Measurements from ENCODE around the gene SLC27A1. TPM values are rescaled to one million over a fixed set of nuclear protein-coding genes. Genes with fewer than 3 reads are reported as not detected.

The SLC27A1 gene
- total and polyA plus RNA-seq, 10 of the 15 experiments (the other 5 are each of a cell fraction or from before 2014, with no cell fraction given), result 0.11 to 2.3 (median 1.2) TPM

DNA sequence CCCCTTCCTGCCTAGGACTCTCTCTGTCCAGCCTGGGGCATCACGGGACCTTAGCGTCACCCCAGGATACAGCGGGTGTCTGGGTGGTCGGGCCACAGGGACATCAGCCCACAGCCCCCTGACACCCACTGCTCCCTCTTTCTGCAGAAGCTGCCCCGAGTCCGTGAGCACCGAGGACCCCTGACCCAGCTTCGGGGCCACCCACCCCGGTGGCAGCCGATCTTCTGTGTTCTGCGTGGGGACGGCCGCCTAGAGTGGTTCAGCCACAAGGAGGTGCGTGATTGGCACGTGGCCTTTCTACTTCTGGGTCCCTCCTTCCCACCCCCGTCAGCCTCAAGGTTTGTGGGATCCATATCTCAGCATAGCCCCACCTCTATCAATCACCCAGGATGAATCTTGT, 61.8 kb downstream of the SLC27A1 start:
- H4K20me1 ChIP-seq (ENCODE audit: control insufficient read depth, insufficient read depth), result no peaks in the 10 kb centered on the region
- CTCF ChIA-PET, result interaction anchor here (0.6 kb wide), 1 partner anchor 10 kb away, joined by 3 read pairs; no protein-coding TSS in a partner anchor
- no peak overlapping the region for H3K4me2 ChIP-seq (ENCODE audit: control insufficient read depth, insufficient read depth)
- no TSS peak for BruUV-seq (replicated peaks)
- no peak overlapping the region for H3K27ac ChIP-seq (ENCODE audit: control insufficient read depth, insufficient read depth)
- RAD21 ChIA-PET (ENCODE audit: unreplicated experiment), result no interaction called here
- ATAC-seq, result no peak
- no peaks in the 10 kb centered on the region for H3K79me2 ChIP-seq (ENCODE audit: control insufficient read depth, insufficient read depth, low read length)
- peaks cover 9% of the 10 kb centered on the region for H3K9me3 ChIP-seq (replicated peaks; ENCODE audit: control insufficient read depth, insufficient read depth, low read length)
- no peak for DNase-seq (ENCODE audit: low read depth, low spot score)
- intact Hi-C loops (cut with micrococcal nuclease; ENCODE audit: unreplicated experiment) (no loop called here), in situ Hi-C loops (cut with MboI) (no loop called here)
- H2AFZ ChIP-seq (ENCODE audit: control insufficient read depth, low read depth, low read length), result no peak overlapping the region
- no peak for FAIRE-seq
- no peak overlapping the region for H3K9ac ChIP-seq (ENCODE audit: control insufficient read depth, insufficient read depth, low read length)
- no peak overlapping the region for H3K4me3 ChIP-seq
- no peaks in the 10 kb centered on the region for H3K27me3 ChIP-seq (replicated peaks in 1 of 2; ENCODE audit: control insufficient read depth in 2 of 2, insufficient read depth in 2 of 2, low read length in 1 of 2)
- H3K36me3 ChIP-seq (ENCODE audit: control insufficient read depth in 2 of 2, insufficient read depth in 2 of 2, low read length in 1 of 2), result no peaks in the 10 kb centered on the region
- 92% methylated on average over 16 of the region's 16 CpGs for WGBS (ENCODE audit: insufficient coverage, insufficient replicate concordance, low lambda C conversion rate, missing lambda C conversion rate)
- POLR2A ChIA-PET, result interaction anchor here (0.6 kb wide), 1 partner anchor 318 kb away, joined by 3 read pairs; no protein-coding TSS in a partner anchor
- SMC1A ChIA-PET (ENCODE audit: uncharacterized antibody, unreplicated experiment), result no interaction called here
- H3K4me1 ChIP-seq (ENCODE audit: control insufficient read depth, insufficient read depth, low read length), result peaks cover 25% of the 10 kb centered on the region
- no peak for TF ChIP-seq CEBPB (IDR thresholded peaks at IDR 0.05; ENCODE audit: borderline replicate concordance in 1 of 2, low read depth in 2 of 2, low read length in 2 of 2)
- no peak for TF ChIP-seq TAF1 (IDR thresholded peaks at IDR 0.05; ENCODE audit: borderline replicate concordance, low read depth, low read length)
- TF ChIP-seq CHD2 (IDR thresholded peaks at IDR 0.05; ENCODE audit: borderline replicate concordance, low read depth, low read length), result no peak
- TF ChIP-seq, protein P1, sequence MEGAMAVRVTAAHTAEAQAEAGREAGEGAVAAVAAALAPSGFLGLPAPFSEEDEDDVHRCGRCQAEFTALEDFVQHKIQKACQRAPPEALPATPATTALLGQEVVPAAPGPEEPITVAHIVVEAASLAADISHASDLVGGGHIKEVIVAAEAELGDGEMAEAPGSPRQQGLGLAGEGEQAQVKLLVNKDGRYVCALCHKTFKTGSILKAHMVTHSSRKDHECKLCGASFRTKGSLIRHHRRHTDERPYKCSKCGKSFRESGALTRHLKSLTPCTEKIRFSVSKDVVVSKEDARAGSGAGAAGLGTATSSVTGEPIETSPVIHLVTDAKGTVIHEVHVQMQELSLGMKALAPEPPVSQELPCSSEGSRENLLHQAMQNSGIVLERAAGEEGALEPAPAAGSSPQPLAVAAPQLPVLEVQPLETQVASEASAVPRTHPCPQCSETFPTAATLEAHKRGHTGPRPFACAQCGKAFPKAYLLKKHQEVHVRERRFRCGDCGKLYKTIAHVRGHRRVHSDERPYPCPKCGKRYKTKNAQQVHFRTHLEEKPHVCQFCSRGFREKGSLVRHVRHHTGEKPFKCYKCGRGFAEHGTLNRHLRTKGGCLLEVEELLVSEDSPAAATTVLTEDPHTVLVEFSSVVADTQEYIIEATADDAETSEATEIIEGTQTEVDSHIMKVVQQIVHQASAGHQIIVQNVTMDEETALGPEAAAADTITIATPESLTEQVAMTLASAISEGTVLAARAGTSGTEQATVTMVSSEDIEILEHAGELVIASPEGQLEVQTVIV (IDR thresholded peaks at IDR 0.05; ENCODE audit: borderline replicate concordance, partially characterized antibody), result no peak
- no peak for TF ChIP-seq EZH2 (IDR thresholded peaks at IDR 0.05; ENCODE audit: borderline replicate concordance, control insufficient read depth, low read depth, low read length)
- no peak for TF ChIP-seq BRCA1 (IDR thresholded peaks at IDR 0.05; ENCODE audit: low read depth, low read length)
- TF ChIP-seq KLF5 (IDR thresholded peaks at IDR 0.05; ENCODE audit: partially characterized antibody), result no peak
- no peak for TF ChIP-seq NRF1 (conservative IDR thresholded peaks at IDR 0.05; ENCODE audit: low read depth, low read length)
- TF ChIP-seq PAX5 (IDR thresholded peaks at IDR 0.05; ENCODE audit: borderline replicate concordance, low read depth, low read length), result no peak
- TF ChIP-seq, protein P2, sequence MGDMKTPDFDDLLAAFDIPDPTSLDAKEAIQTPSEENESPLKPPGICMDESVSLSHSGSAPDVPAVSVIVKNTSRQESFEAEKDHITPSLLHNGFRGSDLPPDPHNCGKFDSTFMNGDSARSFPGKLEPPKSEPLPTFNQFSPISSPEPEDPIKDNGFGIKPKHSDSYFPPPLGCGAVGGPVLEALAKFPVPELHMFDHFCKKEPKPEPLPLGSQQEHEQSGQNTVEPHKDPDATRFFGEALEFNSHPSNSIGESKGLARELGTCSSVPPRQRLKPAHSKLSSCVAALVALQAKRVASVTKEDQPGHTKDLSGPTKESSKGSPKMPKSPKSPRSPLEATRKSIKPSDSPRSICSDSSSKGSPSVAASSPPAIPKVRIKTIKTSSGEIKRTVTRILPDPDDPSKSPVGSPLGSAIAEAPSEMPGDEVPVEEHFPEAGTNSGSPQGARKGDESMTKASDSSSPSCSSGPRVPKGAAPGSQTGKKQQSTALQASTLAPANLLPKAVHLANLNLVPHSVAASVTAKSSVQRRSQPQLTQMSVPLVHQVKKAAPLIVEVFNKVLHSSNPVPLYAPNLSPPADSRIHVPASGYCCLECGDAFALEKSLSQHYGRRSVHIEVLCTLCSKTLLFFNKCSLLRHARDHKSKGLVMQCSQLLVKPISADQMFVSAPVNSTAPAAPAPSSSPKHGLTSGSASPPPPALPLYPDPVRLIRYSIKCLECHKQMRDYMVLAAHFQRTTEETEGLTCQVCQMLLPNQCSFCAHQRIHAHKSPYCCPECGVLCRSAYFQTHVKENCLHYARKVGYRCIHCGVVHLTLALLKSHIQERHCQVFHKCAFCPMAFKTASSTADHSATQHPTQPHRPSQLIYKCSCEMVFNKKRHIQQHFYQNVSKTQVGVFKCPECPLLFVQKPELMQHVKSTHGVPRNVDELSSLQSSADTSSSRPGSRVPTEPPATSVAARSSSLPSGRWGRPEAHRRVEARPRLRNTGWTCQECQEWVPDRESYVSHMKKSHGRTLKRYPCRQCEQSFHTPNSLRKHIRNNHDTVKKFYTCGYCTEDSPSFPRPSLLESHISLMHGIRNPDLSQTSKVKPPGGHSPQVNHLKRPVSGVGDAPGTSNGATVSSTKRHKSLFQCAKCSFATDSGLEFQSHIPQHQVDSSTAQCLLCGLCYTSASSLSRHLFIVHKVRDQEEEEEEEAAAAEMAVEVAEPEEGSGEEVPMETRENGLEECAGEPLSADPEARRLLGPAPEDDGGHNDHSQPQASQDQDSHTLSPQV (IDR thresholded peaks at IDR 0.05), result no peak
- no peak for TF ChIP-seq ZNF217 (IDR thresholded peaks at IDR 0.05)
- no peak for TF ChIP-seq HDGF (IDR thresholded peaks at IDR 0.05)
- TF ChIP-seq, protein P3, sequence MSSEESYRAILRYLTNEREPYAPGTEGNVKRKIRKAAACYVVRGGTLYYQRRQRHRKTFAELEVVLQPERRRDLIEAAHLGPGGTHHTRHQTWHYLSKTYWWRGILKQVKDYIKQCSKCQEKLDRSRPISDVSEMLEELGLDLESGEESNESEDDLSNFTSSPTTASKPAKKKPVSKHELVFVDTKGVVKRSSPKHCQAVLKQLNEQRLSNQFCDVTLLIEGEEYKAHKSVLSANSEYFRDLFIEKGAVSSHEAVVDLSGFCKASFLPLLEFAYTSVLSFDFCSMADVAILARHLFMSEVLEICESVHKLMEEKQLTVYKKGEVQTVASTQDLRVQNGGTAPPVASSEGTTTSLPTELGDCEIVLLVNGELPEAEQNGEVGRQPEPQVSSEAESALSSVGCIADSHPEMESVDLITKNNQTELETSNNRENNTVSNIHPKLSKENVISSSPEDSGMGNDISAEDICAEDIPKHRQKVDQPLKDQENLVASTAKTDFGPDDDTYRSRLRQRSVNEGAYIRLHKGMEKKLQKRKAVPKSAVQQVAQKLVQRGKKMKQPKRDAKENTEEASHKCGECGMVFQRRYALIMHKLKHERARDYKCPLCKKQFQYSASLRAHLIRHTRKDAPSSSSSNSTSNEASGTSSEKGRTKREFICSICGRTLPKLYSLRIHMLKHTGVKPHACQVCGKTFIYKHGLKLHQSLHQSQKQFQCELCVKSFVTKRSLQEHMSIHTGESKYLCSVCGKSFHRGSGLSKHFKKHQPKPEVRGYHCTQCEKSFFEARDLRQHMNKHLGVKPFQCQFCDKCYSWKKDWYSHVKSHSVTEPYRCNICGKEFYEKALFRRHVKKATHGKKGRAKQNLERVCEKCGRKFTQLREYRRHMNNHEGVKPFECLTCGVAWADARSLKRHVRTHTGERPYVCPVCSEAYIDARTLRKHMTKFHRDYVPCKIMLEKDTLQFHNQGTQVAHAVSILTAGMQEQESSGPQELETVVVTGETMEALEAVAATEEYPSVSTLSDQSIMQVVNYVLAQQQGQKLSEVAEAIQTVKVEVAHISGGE (CRISPR knock-in tag; IDR thresholded peaks at IDR 0.05), result no peak
